GM20431 (cell line): ENCODE data around the gene EP300.
"Not testable (repeated sequence)": the region's sequence is repeated elsewhere in the genome, so short reads cannot be mapped to it uniquely, and the experiment has no call there.

Source experiments
- in situ Hi-C: fragments of 300-500 bp; cut with MseI, MboI; formaldehyde crosslinking; loops from one replicate; pipeline ENCODE4 v1.15.0; 2020; ENCODE audit warnings: low sequenced_read_pairs; ENCODE audit not compliant: unreplicated experiment

EP300 gene

DNA sequence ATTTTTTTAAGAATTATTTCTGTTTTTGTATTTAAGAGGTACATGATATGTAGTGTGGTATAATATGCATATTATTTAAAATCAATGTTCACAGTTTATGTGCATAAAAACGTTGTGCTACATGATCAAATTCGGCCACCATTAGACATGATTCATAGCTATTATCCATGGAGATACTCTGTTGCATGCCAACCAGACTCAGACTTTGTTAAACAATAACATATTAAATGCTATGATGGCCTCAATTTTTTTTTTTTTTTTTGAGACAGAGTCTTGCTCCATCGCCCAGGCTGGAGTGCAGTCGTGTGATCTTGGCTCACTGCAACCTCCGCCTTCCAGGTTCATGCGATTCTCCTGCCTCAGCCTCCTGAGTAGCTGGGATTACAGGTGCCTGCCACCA, 53.5 kb downstream of the EP300 start:
- in situ Hi-C loops, result not testable (repeated sequence)

- in situ Hi-C loops, result no loop called here
Measured at GRCh38 chr22:41146573-41146972, 54.2 kb downstream of the EP300 start.

GRCh38 chr22:41147722-41148121, 55.3 kb downstream of the EP300 start:
- in situ Hi-C loops, result no loop called here

DNA sequence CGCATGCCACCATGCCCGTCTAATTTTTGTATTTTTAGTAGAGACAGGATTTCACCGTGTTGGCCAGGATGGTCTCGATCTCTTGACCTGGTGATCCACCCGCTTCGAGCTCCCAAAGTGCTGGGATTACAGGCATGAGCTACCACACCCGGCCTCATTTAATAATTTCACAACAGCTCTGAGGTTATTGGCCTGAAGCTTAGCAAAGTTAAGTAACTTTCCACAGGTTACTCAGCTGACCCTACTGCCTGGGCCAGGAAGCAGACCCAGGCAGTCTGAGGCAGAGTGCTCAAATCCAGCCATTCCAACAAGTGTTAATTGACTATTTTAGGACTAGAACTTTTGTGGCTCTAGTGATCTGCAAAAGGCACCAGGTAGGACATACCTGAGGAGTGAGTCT, 60.5 kb downstream of the EP300 start:
- in situ Hi-C loops, result no loop called here

DNA sequence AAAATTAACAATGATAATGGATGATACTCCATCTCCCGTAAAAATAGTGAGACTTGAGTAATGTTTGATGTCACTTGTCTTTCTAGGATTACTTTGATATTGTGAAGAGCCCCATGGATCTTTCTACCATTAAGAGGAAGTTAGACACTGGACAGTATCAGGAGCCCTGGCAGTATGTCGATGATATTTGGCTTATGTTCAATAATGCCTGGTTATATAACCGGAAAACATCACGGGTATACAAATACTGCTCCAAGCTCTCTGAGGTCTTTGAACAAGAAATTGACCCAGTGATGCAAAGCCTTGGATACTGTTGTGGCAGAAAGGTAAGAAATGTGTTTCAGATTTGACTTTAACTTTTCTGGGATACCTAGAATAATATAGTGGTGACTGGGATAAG, 64.7 kb downstream of the EP300 start:
- in situ Hi-C loops, result no loop called here

GRCh38 chr22:41169157-41169556, 76.8 kb downstream of the EP300 start:
- in situ Hi-C loops, result no loop called here

GRCh38 chr22:41171996-41172395, 79.6 kb downstream of the EP300 start:
- in situ Hi-C loops, result no loop called here

DNA sequence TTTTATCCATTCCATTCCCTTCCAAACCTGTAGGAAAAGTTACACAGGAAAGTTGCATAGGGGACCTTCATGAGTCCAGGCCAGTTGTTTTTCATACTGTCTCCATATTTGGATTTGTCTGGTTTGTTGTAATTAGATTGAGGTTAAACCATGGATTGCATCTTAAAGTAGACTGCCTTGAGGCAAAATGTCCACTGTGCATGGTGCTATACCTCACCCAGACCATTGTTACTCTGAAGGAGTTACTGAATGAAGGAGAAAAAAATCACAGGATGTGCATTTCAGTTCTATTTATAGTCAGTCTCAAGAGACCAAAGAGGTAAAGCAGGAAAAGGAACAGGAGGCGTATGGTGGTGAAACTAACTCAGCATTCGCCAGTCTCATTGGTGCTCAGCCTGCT, 83.2 kb downstream of the EP300 start:
- in situ Hi-C loops, result no loop called here

GRCh38 chr22:41177040-41177621, 84.7 kb downstream of the EP300 start:
- in situ Hi-C loops, result no loop called here

DNA sequence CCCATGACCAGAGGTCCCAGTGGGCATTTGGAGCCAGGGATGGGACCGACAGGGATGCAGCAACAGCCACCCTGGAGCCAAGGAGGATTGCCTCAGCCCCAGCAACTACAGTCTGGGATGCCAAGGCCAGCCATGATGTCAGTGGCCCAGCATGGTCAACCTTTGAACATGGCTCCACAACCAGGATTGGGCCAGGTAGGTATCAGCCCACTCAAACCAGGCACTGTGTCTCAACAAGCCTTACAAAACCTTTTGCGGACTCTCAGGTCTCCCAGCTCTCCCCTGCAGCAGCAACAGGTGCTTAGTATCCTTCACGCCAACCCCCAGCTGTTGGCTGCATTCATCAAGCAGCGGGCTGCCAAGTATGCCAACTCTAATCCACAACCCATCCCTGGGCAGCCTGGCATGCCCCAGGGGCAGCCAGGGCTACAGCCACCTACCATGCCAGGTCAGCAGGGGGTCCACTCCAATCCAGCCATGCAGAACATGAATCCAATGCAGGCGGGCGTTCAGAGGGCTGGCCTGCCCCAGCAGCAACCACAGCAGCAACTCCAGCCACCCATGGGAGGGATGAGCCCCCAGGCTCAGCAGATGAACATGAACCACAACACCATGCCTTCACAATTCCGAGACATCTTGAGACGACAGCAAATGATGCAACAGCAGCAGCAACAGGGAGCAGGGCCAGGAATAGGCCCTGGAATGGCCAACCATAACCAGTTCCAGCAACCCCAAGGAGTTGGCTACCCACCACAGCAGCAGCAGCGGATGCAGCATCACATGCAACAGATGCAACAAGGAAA, 85.4 kb downstream of the EP300 start:
- in situ Hi-C loops, result no loop called here

DNA sequence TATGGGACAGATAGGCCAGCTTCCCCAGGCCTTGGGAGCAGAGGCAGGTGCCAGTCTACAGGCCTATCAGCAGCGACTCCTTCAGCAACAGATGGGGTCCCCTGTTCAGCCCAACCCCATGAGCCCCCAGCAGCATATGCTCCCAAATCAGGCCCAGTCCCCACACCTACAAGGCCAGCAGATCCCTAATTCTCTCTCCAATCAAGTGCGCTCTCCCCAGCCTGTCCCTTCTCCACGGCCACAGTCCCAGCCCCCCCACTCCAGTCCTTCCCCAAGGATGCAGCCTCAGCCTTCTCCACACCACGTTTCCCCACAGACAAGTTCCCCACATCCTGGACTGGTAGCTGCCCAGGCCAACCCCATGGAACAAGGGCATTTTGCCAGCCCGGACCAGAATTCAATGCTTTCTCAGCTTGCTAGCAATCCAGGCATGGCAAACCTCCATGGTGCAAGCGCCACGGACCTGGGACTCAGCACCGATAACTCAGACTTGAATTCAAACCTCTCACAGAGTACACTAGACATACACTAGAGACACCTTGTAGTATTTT, 86.1 kb downstream of the EP300 start:
- in situ Hi-C loops, result no loop called here

- in situ Hi-C loops, result not testable (repeated sequence)
Measured at GRCh38 chr22:41180362-41180761, 88.0 kb downstream of the EP300 start.

DNA sequence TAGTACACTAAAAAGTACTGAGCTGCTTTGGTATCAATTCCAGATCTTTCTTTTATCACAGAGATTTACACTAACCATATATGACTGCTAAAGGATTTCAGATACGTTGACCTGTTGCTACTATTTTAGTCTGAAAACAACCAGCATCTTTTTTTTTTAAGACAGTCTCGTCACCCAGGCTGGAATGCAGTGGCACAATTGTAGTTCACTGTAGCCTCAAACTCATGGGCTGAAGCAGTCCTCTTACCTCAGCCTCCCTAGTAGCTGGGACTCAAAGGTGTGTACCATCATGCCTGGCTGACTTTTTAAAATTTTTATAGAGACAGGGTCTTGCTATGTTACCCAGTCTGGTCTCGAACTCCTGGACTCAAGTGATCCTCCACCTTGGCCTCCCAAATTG, 88.5 kb downstream of the EP300 start:
- in situ Hi-C loops, result no loop called here

GRCh38 chr22:41181349-41182241, 89.2 kb downstream of the EP300 start:
- in situ Hi-C loops, result no loop called here

GRCh38 chr22:41184679-41185078, 92.3 kb downstream of the EP300 start:
- in situ Hi-C loops, result no loop called here

- in situ Hi-C loops, result no loop called here
Measured at GRCh38 chr22:41191467-41191866, 99.1 kb downstream of the EP300 start.

GRCh38 chr22:41193829-41194228, 101.4 kb downstream of the EP300 start:
- in situ Hi-C loops, result no loop called here

DNA sequence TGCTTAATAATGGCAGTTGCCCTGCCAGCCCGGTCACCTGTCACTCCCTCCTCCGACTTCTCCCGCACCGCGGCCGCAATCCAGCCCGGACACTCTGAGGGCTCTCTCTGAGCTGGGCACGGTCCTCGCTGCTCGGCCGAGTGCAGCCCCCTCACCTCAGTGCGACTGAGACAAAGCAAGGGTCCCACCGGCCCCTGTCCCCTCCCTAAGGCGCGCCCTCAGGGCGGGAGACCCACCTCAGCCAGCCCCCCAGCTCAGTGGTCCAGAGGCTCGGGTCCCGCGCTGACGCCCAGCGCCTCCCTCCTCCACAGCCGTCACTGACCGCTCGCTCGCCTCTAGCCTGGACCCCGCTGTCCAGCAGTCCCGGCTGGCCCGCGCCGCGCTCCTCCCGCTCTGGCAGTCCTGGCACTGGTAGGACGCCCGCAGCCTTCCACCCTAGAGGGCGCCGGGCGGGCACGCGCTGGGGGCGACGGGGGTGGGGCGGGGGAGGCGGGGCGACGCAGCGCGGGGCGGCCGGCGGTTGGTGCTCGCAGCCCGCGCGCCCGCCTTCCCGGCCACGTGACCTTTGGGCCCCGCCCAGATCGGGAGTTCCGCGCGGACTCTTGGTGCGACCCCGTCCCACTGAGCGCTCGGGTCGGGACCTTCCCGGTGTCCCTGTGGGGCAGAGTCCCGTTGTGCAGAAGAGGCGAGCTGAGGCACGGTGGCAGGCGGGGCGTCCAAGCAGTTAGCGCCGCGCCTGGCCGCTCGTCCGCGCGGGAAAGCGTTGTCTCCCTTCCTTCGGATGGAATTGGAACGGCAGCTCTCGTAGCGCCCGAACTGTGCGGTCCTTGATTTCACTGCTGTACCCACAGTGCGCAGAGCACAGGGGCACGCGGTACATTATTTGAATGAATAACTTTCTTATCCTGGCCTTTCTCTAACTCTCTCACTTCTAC, 104.9 kb downstream of the EP300 start:
- in situ Hi-C loops, result no loop called here

- in situ Hi-C loops, result no loop called here
Measured at GRCh38 chr22:41198027-41198580, 105.7 kb downstream of the EP300 start.
